Osteocyte (in vitro differentiated cells): ENCODE measurements around the gene SMARCC2. TPM values are rescaled to one million over a fixed set of nuclear protein-coding genes. Genes with fewer than 3 reads are reported as not detected.

ENCODE experiments used
- DNase-seq: peaks from one replicate; pipeline ENCODE4 v3.0.0; 2021; ENCODE audit warnings: mixed read lengths; ENCODE audit not compliant: unreplicated experiment; ENCODE audit errors: extremely low spot score
- H3K27ac Mint-ChIP-seq: one replicate; pipeline ENCODE4 v1.8.0; 2021; ENCODE audit warnings: mild to moderate bottlenecking, mixed read lengths; ENCODE audit not compliant: unreplicated experiment
- H3K27me3 Mint-ChIP-seq: one replicate; pipeline ENCODE4 v1.8.0; 2021; ENCODE audit warnings: mixed read lengths; ENCODE audit not compliant: unreplicated experiment
- H3K36me3 Mint-ChIP-seq: one replicate; pipeline ENCODE4 v1.8.0; 2021; ENCODE audit warnings: mixed read lengths; ENCODE audit not compliant: unreplicated experiment
- H3K4me1 Mint-ChIP-seq: one replicate; pipeline ENCODE4 v1.8.0; 2021; ENCODE audit warnings: mixed read lengths; ENCODE audit not compliant: unreplicated experiment
- H3K4me3 Mint-ChIP-seq: one replicate; pipeline ENCODE4 v1.8.0; 2021; ENCODE audit warnings: mild to moderate bottlenecking, moderate library complexity, mixed read lengths; ENCODE audit not compliant: unreplicated experiment
- H3K9me3 Mint-ChIP-seq: one replicate; pipeline ENCODE4 v1.8.0; 2021; ENCODE audit warnings: mixed read lengths; ENCODE audit not compliant: unreplicated experiment
- total RNA-seq: library from RNA; stranded (reverse); gene quantifications from 2 replicates; pipeline ENCODE4 v1.2.1, GENCODE V29; 2021
- TF ChIP-seq, protein P1 (sequence below): fragments of 200-600 bp; sonication (generic); IDR thresholded peaks from 2 replicates; pipeline ENCODE4 v1.5.0; 2021; ENCODE audit warnings: antibody characterized with exemption, mild to moderate bottlenecking, moderate library complexity

Gene SMARCC2
- total RNA-seq, 1 donor from 2014 or later: 128 TPM

DNA sequence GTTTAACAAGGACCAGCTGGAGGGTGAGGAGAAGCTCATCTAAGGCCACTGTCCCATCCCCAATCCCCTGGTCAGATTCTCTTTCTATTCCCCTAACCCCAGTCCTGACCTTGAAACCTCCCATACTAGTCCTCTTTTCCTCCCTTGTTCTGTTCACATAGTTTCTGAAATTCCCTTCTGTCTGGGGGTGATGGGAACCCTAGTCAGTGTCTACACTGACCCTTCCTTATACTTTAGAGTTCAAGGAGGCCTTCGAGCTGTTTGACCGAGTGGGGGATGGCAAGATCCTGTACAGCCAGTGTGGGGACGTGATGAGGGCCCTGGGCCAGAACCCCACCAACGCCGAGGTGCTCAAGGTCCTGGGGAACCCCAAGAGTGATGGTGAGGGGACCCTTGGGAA lies 34.5 kb downstream of the SMARCC2 start:
- TF ChIP-seq, protein P1, sequence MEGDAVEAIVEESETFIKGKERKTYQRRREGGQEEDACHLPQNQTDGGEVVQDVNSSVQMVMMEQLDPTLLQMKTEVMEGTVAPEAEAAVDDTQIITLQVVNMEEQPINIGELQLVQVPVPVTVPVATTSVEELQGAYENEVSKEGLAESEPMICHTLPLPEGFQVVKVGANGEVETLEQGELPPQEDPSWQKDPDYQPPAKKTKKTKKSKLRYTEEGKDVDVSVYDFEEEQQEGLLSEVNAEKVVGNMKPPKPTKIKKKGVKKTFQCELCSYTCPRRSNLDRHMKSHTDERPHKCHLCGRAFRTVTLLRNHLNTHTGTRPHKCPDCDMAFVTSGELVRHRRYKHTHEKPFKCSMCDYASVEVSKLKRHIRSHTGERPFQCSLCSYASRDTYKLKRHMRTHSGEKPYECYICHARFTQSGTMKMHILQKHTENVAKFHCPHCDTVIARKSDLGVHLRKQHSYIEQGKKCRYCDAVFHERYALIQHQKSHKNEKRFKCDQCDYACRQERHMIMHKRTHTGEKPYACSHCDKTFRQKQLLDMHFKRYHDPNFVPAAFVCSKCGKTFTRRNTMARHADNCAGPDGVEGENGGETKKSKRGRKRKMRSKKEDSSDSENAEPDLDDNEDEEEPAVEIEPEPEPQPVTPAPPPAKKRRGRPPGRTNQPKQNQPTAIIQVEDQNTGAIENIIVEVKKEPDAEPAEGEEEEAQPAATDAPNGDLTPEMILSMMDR: no peak
- no peak for DNase-seq
- peaks cover 56% of the 10 kb centered on the region for H3K4me1 Mint-ChIP-seq
- no peak overlapping the region for H3K4me3 Mint-ChIP-seq
- H3K36me3 Mint-ChIP-seq: peaks cover 21% of the 10 kb centered on the region
- H3K9me3 Mint-ChIP-seq: no peaks in the 10 kb centered on the region
- no peaks in the 10 kb centered on the region for H3K27me3 Mint-ChIP-seq
- H3K27ac Mint-ChIP-seq: no peak overlapping the region

DNA sequence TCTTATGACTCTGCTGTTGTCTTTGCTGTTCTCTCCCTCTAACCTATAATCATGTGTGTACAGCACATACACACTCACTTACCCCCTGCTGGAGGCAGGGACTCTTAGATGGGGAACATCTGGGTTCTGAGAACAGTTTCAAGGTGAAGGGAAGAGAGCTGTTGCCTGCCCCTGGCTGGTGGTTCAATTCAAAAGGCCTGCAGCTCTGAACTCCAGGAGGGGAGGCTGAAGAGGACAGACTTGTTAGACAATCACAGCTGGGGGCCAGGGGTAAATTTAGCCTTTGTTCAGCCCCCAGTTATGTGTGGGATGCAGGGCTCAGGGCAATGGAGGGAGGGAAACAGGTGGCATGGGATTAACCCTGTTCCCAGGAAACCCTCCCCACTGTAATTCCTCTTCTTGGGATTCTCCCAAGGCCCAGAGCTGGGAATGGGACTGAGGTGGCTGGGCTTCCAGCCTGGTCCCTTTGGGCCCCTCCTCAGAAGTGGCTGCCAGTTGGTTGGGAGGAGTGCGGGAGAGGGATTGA lies 35.0 kb downstream of the SMARCC2 start:
- Mint-ChIP-seq H3K27ac (peak overlapping the region; percentile 10), H3K4me3 (no peak overlapping the region), H3K4me1 (peaks cover 51% of the 10 kb centered on the region), H3K36me3 (peaks cover 18% of the 10 kb centered on the region), H3K9me3 (no peaks in the 10 kb centered on the region), H3K27me3 (no peaks in the 10 kb centered on the region)
- TF ChIP-seq, protein P1: no peak
- DNase-seq: no peak

GRCh38 chr12:56153678-56154065 lies 35.6 kb downstream of the SMARCC2 start:
- Mint-ChIP-seq H3K27me3 (no peaks in the 10 kb centered on the region), H3K9me3 (no peaks in the 10 kb centered on the region), H3K36me3 (peaks cover 12% of the 10 kb centered on the region), H3K27ac (no peak overlapping the region), H3K4me3 (peak overlapping the region; percentile 42), H3K4me1 (peaks cover 47% of the 10 kb centered on the region)
- DNase-seq: no peak
- TF ChIP-seq, protein P1: no peak

DNA sequence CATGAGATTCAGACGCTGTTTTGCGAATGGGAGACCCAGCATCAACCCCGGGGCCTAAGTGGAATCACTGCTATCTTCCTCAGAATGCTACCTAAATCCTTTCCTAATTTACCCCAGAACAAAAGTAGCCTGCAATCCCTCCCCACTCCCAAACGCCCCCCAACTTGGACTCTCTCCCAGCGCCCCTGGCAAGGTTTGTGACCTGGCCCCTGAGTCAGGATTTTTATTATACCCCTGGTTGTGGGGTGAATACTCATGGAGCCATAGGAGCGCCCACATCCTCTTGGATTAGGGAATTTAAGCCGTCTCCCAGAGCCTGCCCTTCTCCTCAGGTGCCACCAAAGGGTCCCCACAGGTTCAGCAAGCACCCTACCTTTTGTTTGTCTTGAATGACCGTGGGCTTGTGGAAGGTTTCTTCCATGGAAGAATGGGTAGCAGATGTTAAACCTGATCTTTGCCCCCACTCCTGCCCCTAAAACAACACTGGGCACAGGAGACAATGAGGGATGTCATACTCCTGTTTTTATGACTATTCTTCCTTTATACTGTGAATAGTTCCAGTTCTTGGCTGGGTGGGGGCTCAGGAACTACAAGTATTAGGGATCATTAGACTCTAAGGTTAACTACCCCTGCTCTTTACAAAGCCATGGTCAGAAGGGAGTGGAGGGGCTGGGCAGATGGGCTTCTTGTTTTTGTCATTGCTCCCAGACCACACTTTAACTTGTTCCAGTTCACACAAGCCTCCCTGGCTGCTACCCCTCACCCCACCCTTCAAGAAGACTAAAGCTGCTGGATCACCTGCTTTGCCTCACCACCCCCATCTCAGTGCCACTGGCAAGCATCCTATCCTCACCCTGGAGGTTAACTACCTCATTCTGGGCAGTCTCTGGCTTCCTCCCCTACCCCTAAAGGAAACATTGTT lies 36.3 kb downstream of the SMARCC2 start:
- Mint-ChIP-seq H3K27me3 (no peaks in the 10 kb centered on the region), H3K9me3 (no peaks in the 10 kb centered on the region), H3K36me3 (peaks cover 11% of the 10 kb centered on the region), H3K27ac (peak overlapping the region; percentile 95), H3K4me1 (peaks cover 47% of the 10 kb centered on the region), H3K4me3 (peak overlapping the region; percentile 93)
- TF ChIP-seq, protein P1: no peak
- DNase-seq: no peak

GRCh38 chr12:56152132-56152755 lies 37.0 kb downstream of the SMARCC2 start, which contains the start of gene MYL6B:
Gene MYL6B (plus strand): TSS chr12:56152587. CDS start chr12:56153919, 1,332 bp downstream.
- TF ChIP-seq, protein P1: no peak
- Mint-ChIP-seq H3K4me3 (peak within 1 kb of the TSS; percentile 93), H3K36me3 (peaks cover 11% of the 10 kb centered on the region), H3K4me1 (peaks cover 42% of the 10 kb centered on the region), H3K27ac (peak within 1 kb of the TSS; percentile 95), H3K27me3 (no peaks in the 10 kb centered on the region), H3K9me3 (no peaks in the 10 kb centered on the region)
- peak; percentile 95 for DNase-seq
